HL-60 (cell line): ENCODE data around the gene LYRM9.

ENCODE experiments used
- DNase-seq, 2 experiments: peaks; one replicate each; pipeline ENCODE4 v3.0.0-alpha.2; 2010 to 2020; ENCODE audit warnings: low read depth in 1 of 2, low spot score in 1 of 2
- H3K27ac ChIP-seq: fragments of 250-450 bp; sonication (Bioruptor Pico); replicated peaks from 2 replicates; pipeline ENCODE4 v1.5.1; 2020; ENCODE audit warnings: mild to moderate bottlenecking, moderate library complexity
- H3K27me3 ChIP-seq: fragments of 250-450 bp; sonication (Bioruptor Pico); 2 replicates; pipeline ENCODE4 v1.5.1; 2021; ENCODE audit warnings: mild to moderate bottlenecking, moderate library complexity; ENCODE audit not compliant: insufficient read depth, poor library complexity, severe bottlenecking
- H3K4me3 ChIP-seq: replicated peaks from 2 replicates; pipeline ENCODE4 v1.5.1; 2011; ENCODE audit warnings: mild to moderate bottlenecking, control low read depth, low read length; ENCODE audit not compliant: insufficient read depth
- GABPA ChIP-seq: IDR thresholded peaks from 2 replicates; pipeline ENCODE4 v1.6.1; 2012; ENCODE audit warnings: low read depth
- POLR2AphosphoS5 ChIP-seq: IDR thresholded peaks from 2 replicates; pipeline ENCODE4 v1.6.1; 2012; ENCODE audit warnings: low read depth
- SPI1 ChIP-seq: IDR thresholded peaks from 2 replicates; pipeline ENCODE4 v1.6.1; 2012; ENCODE audit warnings: low read depth, mild to moderate bottlenecking, borderline replicate concordance
- TF ChIP-seq, protein P1 (sequence below): IDR thresholded peaks from 2 replicates; pipeline ENCODE4 v1.6.1; 2012; ENCODE audit warnings: low read depth; ENCODE audit not compliant: insufficient replicate concordance
- TF ChIP-seq, protein P2 (sequence below): IDR thresholded peaks from one replicate; pipeline ENCODE4 v1.5.1; 2011; ENCODE audit warnings: low read length, control low read depth, inconsistent platforms; ENCODE audit not compliant: insufficient read depth

Gene LYRM9

DNA sequence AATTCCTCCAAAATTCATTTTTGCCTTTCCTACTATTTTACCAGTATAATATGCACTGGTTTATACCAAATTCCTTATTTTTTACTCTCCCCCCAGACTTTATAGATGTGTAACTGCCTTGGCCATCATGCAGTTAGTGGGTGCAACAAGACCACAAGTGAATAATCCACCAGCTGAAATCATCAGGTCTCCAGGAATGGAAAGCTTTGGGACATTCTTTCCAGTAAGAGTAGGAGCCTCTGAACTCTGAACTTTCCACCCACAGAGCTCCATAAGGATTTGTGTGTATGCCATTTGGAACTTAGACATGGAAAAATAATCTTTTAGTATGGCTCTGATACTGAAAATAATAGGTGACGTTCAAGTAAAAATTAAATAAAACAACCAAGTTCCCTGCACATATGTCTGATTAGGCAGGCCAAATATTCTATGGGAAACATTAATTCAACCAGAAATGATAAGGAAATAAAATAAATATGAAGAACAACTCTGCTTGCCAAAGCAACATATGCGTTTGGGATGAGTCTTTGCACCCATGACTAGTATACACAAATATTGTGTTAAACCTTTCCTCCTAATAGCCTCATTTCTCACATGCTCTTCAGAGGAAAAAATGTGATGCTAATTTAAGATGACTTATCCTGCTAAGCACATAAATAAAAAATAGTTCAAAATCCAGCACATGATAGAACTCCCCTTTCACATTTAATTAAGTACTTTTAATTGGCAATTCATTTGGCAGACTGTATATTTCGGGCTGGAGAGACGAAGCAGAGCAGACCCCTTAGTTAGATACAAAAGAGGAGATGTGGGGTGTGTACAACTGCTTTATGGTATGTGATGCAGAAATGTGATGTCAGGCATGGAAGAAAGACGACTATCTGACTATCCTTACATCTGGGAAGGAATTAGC is 11.6 kb upstream of the LYRM9 start:
- TF ChIP-seq GABPA, result no peak
- TF ChIP-seq, protein P1, sequence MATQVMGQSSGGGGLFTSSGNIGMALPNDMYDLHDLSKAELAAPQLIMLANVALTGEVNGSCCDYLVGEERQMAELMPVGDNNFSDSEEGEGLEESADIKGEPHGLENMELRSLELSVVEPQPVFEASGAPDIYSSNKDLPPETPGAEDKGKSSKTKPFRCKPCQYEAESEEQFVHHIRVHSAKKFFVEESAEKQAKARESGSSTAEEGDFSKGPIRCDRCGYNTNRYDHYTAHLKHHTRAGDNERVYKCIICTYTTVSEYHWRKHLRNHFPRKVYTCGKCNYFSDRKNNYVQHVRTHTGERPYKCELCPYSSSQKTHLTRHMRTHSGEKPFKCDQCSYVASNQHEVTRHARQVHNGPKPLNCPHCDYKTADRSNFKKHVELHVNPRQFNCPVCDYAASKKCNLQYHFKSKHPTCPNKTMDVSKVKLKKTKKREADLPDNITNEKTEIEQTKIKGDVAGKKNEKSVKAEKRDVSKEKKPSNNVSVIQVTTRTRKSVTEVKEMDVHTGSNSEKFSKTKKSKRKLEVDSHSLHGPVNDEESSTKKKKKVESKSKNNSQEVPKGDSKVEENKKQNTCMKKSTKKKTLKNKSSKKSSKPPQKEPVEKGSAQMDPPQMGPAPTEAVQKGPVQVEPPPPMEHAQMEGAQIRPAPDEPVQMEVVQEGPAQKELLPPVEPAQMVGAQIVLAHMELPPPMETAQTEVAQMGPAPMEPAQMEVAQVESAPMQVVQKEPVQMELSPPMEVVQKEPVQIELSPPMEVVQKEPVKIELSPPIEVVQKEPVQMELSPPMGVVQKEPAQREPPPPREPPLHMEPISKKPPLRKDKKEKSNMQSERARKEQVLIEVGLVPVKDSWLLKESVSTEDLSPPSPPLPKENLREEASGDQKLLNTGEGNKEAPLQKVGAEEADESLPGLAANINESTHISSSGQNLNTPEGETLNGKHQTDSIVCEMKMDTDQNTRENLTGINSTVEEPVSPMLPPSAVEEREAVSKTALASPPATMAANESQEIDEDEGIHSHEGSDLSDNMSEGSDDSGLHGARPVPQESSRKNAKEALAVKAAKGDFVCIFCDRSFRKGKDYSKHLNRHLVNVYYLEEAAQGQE, result no peak
- no peak for TF ChIP-seq SPI1
- TF ChIP-seq POLR2AphosphoS5, result no peak
- TF ChIP-seq, protein P2, sequence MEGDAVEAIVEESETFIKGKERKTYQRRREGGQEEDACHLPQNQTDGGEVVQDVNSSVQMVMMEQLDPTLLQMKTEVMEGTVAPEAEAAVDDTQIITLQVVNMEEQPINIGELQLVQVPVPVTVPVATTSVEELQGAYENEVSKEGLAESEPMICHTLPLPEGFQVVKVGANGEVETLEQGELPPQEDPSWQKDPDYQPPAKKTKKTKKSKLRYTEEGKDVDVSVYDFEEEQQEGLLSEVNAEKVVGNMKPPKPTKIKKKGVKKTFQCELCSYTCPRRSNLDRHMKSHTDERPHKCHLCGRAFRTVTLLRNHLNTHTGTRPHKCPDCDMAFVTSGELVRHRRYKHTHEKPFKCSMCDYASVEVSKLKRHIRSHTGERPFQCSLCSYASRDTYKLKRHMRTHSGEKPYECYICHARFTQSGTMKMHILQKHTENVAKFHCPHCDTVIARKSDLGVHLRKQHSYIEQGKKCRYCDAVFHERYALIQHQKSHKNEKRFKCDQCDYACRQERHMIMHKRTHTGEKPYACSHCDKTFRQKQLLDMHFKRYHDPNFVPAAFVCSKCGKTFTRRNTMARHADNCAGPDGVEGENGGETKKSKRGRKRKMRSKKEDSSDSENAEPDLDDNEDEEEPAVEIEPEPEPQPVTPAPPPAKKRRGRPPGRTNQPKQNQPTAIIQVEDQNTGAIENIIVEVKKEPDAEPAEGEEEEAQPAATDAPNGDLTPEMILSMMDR, result no peak
- Histone ChIP-seq H3K4me3 (no peak overlapping the region), H3K27me3 (no peaks in the 10 kb centered on the region), H3K27ac (no peak overlapping the region)
- DNase-seq, result no peak

DNA sequence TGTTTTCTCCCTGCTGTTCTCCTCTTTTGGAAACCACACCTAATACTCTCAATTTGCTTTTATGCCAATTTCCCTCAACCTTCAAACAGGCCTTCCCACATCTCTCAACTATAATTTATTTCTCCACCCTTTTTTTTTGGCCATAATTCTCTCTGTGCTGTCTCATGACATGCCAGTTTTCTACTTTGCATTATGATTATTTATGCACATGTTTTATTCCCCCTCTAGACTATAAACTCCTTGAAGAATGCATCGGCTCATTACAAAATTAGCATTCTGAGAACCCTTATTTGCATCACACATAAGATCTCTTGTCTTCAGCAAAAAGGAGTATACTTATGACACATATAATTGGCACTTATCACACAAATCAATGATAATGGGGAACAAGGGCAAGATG is 10.9 kb upstream of the LYRM9 start:
- H3K27me3 ChIP-seq, result no peaks in the 10 kb centered on the region
- no peak overlapping the region for H3K4me3 ChIP-seq
- no peak for DNase-seq
- no peak overlapping the region for H3K27ac ChIP-seq
- TF ChIP-seq, protein P1, result no peak
- no peak for TF ChIP-seq SPI1
- TF ChIP-seq GABPA, result no peak
- TF ChIP-seq POLR2AphosphoS5, result no peak
- TF ChIP-seq, protein P2, result no peak

DNA sequence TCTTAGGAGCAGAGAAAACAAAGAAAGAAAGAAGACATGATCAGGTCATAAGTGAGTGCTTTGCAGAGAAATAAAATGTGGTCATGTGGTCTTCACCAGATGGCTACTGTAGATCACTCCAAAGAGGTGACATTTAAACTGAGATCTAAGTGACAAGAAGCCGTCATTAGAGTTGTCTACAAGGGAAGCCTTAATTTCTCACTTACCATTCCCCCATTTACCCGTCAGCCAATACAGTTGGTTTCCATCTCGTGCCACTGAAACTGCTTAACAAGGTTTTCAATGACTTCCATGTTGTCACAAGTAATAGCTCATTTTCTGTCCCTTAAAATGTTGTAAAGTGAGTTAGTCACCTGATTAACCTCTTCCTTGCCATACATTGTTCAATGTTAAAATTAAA is 6.4 kb upstream of the LYRM9 start:
- H3K4me3 ChIP-seq, result no peak overlapping the region
- no peaks in the 10 kb centered on the region for H3K27me3 ChIP-seq
- no peak for DNase-seq
- H3K27ac ChIP-seq, result no peak overlapping the region
- TF ChIP-seq POLR2AphosphoS5, result no peak
- TF ChIP-seq GABPA, result no peak
- TF ChIP-seq, protein P2, result no peak
- no peak for TF ChIP-seq SPI1
- TF ChIP-seq, protein P1, result no peak
